Measurements from ENCODE around the gene LRRC4C.

Gene LRRC4C

GRCh38 chr11:40376331-40376730, 1083.1 kb downstream of the LRRC4C start:
- DNase-seq (ENCODE audit: low spot score): no peak
- POLR2A ChIA-PET (ENCODE audit: low non-redundant PET): interaction anchor here (0.6 kb wide), 1 partner anchor 16 kb away, joined by 5 read pairs; no protein-coding TSS in a partner anchor
- CTCF ChIA-PET: interaction anchor here (0.6 kb wide), 1 partner anchor 257 kb away, joined by 3 read pairs; no protein-coding TSS in a partner anchor
- no peak overlapping the region for H3K27ac ChIP-seq
- TF ChIP-seq, protein P1, sequence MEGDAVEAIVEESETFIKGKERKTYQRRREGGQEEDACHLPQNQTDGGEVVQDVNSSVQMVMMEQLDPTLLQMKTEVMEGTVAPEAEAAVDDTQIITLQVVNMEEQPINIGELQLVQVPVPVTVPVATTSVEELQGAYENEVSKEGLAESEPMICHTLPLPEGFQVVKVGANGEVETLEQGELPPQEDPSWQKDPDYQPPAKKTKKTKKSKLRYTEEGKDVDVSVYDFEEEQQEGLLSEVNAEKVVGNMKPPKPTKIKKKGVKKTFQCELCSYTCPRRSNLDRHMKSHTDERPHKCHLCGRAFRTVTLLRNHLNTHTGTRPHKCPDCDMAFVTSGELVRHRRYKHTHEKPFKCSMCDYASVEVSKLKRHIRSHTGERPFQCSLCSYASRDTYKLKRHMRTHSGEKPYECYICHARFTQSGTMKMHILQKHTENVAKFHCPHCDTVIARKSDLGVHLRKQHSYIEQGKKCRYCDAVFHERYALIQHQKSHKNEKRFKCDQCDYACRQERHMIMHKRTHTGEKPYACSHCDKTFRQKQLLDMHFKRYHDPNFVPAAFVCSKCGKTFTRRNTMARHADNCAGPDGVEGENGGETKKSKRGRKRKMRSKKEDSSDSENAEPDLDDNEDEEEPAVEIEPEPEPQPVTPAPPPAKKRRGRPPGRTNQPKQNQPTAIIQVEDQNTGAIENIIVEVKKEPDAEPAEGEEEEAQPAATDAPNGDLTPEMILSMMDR (conservative IDR thresholded peaks at IDR 0.05; ENCODE audit: low read depth): no peak

DNA sequence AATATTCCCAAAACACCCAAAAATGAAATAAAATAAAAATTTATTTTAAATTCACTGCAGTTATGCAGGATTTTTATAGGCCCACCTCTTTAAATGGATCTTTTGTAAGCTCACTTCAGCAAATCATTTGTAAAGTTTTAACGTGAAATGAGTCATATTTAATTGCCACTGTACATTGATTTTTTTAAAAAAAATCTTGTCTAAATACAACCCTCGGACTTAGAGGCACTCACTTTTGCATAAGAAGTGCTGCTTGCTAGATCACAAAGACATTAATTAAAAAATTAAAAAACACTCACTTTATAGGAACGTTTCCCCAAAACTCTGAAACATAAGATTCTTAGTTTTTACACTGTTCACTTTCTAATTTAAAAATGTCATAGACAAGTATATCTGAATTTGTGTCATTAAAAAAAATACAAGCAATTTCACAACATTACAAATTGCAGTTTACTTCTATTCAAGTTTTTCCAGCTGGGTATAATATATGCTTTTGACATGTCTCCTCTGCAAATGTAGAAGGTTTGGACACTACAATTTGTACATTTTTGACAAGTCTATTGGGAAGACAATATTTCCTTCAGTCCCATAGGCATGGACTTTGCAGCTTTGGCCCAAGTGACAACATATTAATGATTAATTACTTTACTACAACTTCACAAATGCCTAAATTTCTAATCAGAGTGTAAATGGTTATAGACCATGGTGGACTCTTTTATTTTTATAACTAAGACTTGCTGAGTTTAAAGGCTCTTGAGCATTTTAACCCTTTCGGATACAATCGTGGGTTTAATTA, 1088.4 kb downstream of the LRRC4C start:
- H3K27ac ChIP-seq: no peak overlapping the region
- DNase-seq (ENCODE audit: low spot score): no peak
- TF ChIP-seq, protein P1 (conservative IDR thresholded peaks at IDR 0.05; ENCODE audit: low read depth): no peak
- ChIA-PET CTCF (interaction anchor here (0.6 kb wide), 1 partner anchor 246 kb away, joined by 7 read pairs; no protein-coding TSS in a partner anchor), POLR2A (ENCODE audit: low non-redundant PET) (no interaction called here)

DNA sequence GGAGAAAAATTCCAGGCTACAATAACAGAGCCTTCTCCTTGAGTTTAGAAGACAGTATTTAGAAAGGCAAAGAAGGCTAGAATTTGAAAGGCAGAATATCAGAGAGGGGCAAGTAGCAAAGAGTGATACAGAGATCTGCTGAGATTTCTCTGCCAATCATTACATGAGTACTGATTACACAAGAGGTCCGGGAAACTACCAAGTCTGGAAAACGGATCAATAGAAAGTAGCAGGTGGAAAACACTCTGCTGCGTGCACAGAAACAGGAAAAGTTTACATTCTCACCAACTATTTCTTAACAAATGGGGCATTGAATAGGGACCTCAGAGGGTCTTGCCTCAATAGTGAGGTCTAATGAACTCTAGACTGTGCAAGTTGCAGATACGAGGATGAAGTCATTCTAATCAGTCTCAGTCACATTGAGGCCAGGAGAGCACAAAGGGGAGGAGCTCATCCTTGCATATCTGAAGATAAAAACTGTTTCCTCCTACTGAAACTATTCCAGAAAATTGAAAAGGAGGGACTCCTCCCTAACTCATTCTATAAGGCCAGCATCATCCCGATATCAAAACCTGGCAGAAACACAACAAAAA, 1099.2 kb downstream of the LRRC4C start:
- DNase-seq (ENCODE audit: low spot score): no peak
- H3K27ac ChIP-seq: no peak overlapping the region
- TF ChIP-seq, protein P1 (conservative IDR thresholded peaks at IDR 0.05; ENCODE audit: low read depth): no peak
- POLR2A ChIA-PET (ENCODE audit: low non-redundant PET): no interaction called here
- CTCF ChIA-PET: interaction anchor here (1.0 kb wide), 1 partner anchor 37 kb away, joined by 3 read pairs; no protein-coding TSS in a partner anchor

- ChIA-PET POLR2A (ENCODE audit: low non-redundant PET) (no interaction called here), CTCF (interaction anchor here (0.6 kb wide), 1 partner anchor 653 kb away, joined by 6 read pairs; no protein-coding TSS in a partner anchor)
- no peak overlapping the region for H3K27ac ChIP-seq
- no peak for DNase-seq (ENCODE audit: low spot score)
- TF ChIP-seq, protein P1 (conservative IDR thresholded peaks at IDR 0.05; ENCODE audit: low read depth): no peak
Observed at GRCh38 chr11:40354121-40354520, 1105.3 kb downstream of the LRRC4C start.

DNA sequence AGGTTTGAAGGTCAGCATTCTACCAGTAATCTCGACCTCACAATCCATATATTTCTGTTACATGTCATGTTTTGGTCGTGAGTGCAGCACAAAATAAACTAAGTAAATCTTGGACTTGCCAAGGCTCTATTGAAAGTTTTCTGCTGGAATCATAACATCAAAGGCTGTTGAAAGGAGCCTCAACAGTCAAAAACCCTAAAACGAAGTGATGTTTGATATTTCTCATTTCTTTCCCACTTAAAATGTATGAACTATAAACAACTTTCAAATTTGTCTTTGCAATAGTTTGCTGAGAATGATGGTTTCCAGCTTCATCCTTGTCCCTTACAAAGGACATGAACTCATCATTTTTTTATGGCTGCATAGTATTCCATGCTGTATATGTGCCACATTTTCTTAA, 1118.5 kb downstream of the LRRC4C start:
- no peak overlapping the region for H3K27ac ChIP-seq
- TF ChIP-seq, protein P1 (conservative IDR thresholded peaks at IDR 0.05; ENCODE audit: low read depth): no peak
- no peak for DNase-seq (ENCODE audit: low spot score)
- ChIA-PET CTCF (interaction anchor here (0.6 kb wide), 1 partner anchor 860 kb away, joined by 5 read pairs; no protein-coding TSS in a partner anchor), POLR2A (ENCODE audit: low non-redundant PET) (no interaction called here)

DNA sequence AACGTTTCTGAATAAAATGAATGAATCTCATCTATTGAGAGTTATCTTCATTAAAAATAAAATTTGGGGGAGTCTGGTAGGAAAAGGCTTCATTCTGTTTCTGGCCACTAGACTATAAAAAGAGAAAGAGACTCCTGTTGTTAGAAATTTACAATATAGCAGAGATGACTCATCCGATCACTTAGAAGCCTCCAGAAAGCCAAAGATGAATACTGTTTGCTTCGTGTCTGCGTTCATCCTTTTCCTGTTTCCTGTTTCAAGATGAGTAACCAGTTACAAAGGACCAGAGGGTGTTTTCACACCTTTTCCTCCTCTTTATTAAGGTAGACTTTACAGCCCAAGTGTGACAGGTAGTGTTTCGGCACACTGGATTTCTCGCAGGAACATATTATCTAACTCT, 1120.7 kb downstream of the LRRC4C start:
- DNase-seq (ENCODE audit: low spot score): peak; percentile 13
- ChIA-PET POLR2A (ENCODE audit: low non-redundant PET) (no interaction called here), CTCF (no interaction called here)
- TF ChIP-seq, protein P1 (conservative IDR thresholded peaks at IDR 0.05; ENCODE audit: low read depth): no peak
- H3K27ac ChIP-seq: no peak overlapping the region
